Measurements from ENCODE around the gene ZC3H4.

ZC3H4 gene

GRCh38 chr19:47157431-47158321 lies 44.1 kb upstream of the ZC3H4 start:
- Histone ChIP-seq H3K9ac (no peak overlapping the region; the same call in 1 of the 2 replicates), H3K4me1 (ENCODE audit: low read depth, poor library complexity, severe bottlenecking) (peaks cover 68% of the 10 kb centered on the region), H3K27ac (peak overlapping the region; percentile 61), H2AFZ (ENCODE audit: low read depth) (no peak overlapping the region), H3K4me3 (IDR thresholded peaks at IDR 0.05; ENCODE audit: insufficient read depth, low read depth, low read length) (no peak overlapping the region), H3K4me2 (peak overlapping the region; percentile 87), H3K27me3 (ENCODE audit: insufficient read depth, low read depth) (no peaks in the 10 kb centered on the region), H3K79me2 (ENCODE audit: insufficient read depth, low read depth) (peaks cover 29% of the 10 kb centered on the region; the same call in 1 of the 2 replicates), H4K20me1 (ENCODE audit: insufficient read depth) (no peaks in the 10 kb centered on the region), H3K36me3 (ENCODE audit: insufficient read depth) (peaks cover 17% of the 10 kb centered on the region; the same call in 1 of the 2 replicates)
- no peak for TF ChIP-seq CTCF (conservative IDR thresholded peaks at IDR 0.05; ENCODE audit: low read depth, low read length)

GRCh38 chr19:47156861-47157430 lies 43.4 kb upstream of the ZC3H4 start:
- Histone ChIP-seq H2AFZ (ENCODE audit: low read depth) (no peak overlapping the region), H3K4me1 (ENCODE audit: low read depth, poor library complexity, severe bottlenecking) (peaks cover 75% of the 10 kb centered on the region), H3K36me3 (ENCODE audit: insufficient read depth) (peaks cover 24% of the 10 kb centered on the region; the same call in 1 of the 2 replicates), H4K20me1 (ENCODE audit: insufficient read depth) (no peaks in the 10 kb centered on the region), H3K27ac (peak overlapping the region; percentile 61), H3K4me2 (peak overlapping the region; percentile 87), H3K9ac (no peak overlapping the region), H3K27me3 (ENCODE audit: insufficient read depth, low read depth) (no peaks in the 10 kb centered on the region), H3K4me3 (IDR thresholded peaks at IDR 0.05; ENCODE audit: insufficient read depth, low read depth, low read length) (no peak overlapping the region), H3K79me2 (ENCODE audit: insufficient read depth, low read depth) (peaks cover 28% of the 10 kb centered on the region; the same call in 1 of the 2 replicates)
- no peak for TF ChIP-seq CTCF (conservative IDR thresholded peaks at IDR 0.05; ENCODE audit: low read depth, low read length)

DNA sequence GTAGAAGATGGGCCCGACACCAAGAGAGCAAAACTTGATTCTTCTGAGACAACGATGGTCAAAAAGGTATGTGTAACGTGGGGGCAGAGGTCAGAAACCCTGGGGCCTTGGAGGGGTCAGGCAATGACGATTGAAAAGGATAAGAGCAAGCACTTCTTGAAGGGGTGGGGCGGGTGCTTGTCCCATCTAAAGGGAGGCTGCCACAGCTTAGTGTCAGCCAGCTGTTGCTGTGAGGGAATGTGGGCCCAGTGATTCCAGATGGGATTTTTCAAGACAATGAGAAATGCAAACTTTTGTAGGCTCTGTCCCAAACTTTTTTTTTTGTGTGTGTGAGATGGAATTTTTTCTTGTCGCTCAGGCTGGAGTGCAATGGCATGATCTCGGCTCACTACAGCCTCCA lies 41.6 kb upstream of the ZC3H4 start:
- no peak overlapping the region for H3K4me2 ChIP-seq
- H3K4me1 ChIP-seq (ENCODE audit: low read depth, poor library complexity, severe bottlenecking) = peaks cover 81% of the 10 kb centered on the region

DNA sequence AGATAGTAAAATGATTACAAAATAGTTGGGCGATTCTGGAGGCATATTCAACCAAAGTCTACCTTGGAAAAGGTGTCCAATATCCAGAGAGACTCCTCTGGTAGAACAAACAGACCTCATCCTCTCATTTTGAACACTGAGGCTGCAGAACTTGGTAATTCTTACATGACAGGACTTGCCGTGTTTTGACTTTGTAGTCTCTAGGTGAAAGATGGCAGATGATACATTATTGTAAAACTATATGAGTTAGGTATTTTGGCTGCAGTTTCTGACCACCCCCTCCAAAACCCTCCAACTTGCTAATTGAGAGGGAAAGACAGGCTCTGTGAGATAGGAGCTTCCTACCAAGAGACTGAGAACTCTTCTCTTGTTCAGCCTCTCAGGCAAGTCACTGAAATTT lies 39.7 kb upstream of the ZC3H4 start:
- Histone ChIP-seq H3K36me3 (ENCODE audit: insufficient read depth) (peaks cover 29% of the 10 kb centered on the region; the same call in 1 of the 2 replicates), H3K79me2 (ENCODE audit: insufficient read depth, low read depth) (peaks cover 36% of the 10 kb centered on the region; the same call in 1 of the 2 replicates), H3K4me2 (no peak overlapping the region), H3K9ac (no peak overlapping the region), H3K27ac (no peak overlapping the region), H4K20me1 (ENCODE audit: insufficient read depth) (no peaks in the 10 kb centered on the region), H3K4me3 (IDR thresholded peaks at IDR 0.05; ENCODE audit: insufficient read depth, low read depth, low read length) (no peak overlapping the region), H3K4me1 (ENCODE audit: low read depth, poor library complexity, severe bottlenecking) (peaks cover 72% of the 10 kb centered on the region), H2AFZ (ENCODE audit: low read depth) (no peak overlapping the region), H3K27me3 (ENCODE audit: insufficient read depth, low read depth) (no peaks in the 10 kb centered on the region)
- TF ChIP-seq CTCF (conservative IDR thresholded peaks at IDR 0.05; ENCODE audit: low read depth, low read length) = no peak

More for the DNA sequence above, 41.6 kb upstream of the ZC3H4 start:
- no peak for TF ChIP-seq CTCF (conservative IDR thresholded peaks at IDR 0.05; ENCODE audit: low read depth, low read length)
- peaks cover 44% of the 10 kb centered on the region; the same call in 1 of the 2 replicates for H3K79me2 ChIP-seq (ENCODE audit: insufficient read depth, low read depth)
- H3K4me3 ChIP-seq (IDR thresholded peaks at IDR 0.05; ENCODE audit: insufficient read depth, low read depth, low read length) = no peak overlapping the region
- peaks cover 26% of the 10 kb centered on the region; the same call in 1 of the 2 replicates for H3K36me3 ChIP-seq (ENCODE audit: insufficient read depth)
- no peaks in the 10 kb centered on the region for H4K20me1 ChIP-seq (ENCODE audit: insufficient read depth)
- no peaks in the 10 kb centered on the region for H3K27me3 ChIP-seq (ENCODE audit: insufficient read depth, low read depth)
- H3K9ac ChIP-seq = no peak overlapping the region
- no peak overlapping the region for H2AFZ ChIP-seq (ENCODE audit: low read depth)
- no peak overlapping the region for H3K27ac ChIP-seq
